Esophagus (tissue), 2 donors: ENCODE measurements around the gene WSCD2. TPM values are rescaled to one million over a fixed set of nuclear protein-coding genes. Genes with fewer than 3 reads are reported as not detected.
A peak's percentile ranks its signal among the peaks of the same experiment; 100 is the strongest.

Source experiments
- H3K27ac ChIP-seq, 2 donors: one replicate each; pipeline ENCODE4 v1.5.1; 2013; ENCODE audit warnings: low read depth in 2 of 2, mild to moderate bottlenecking in 2 of 2, inconsistent platforms in 1 of 2, low read length in 1 of 2, moderate library complexity in 1 of 2
- H3K27me3 ChIP-seq, 2 donors: one replicate each; pipeline ENCODE4 v1.6.1; 2013; ENCODE audit warnings: low read length in 2 of 2, control low read depth in 1 of 2, mild to moderate bottlenecking in 1 of 2; ENCODE audit not compliant: insufficient read depth in 2 of 2, control insufficient read depth in 1 of 2
- H3K36me3 ChIP-seq, 2 donors: one replicate each; pipeline ENCODE4 v1.6.1; 2013; ENCODE audit warnings: low read length in 1 of 2; ENCODE audit not compliant: control insufficient read depth in 2 of 2, insufficient read depth in 2 of 2
- H3K4me1 ChIP-seq, 2 donors: one replicate each; pipeline ENCODE4 v1.6.1; 2013; ENCODE audit warnings: low read length in 1 of 2; ENCODE audit not compliant: control insufficient read depth in 2 of 2, insufficient read depth in 2 of 2
- H3K4me3 ChIP-seq, 2 donors: one replicate each; pipeline ENCODE4 v1.5.1; 2013; ENCODE audit warnings: low read length in 2 of 2, mild to moderate bottlenecking in 2 of 2, low read depth in 1 of 2, moderate library complexity in 1 of 2
- H3K9me3 ChIP-seq, 2 donors: one replicate each; pipeline ENCODE4 v1.6.1; 2013; ENCODE audit warnings: mild to moderate bottlenecking in 2 of 2, low read depth in 1 of 2, low read length in 1 of 2, moderate library complexity in 1 of 2; ENCODE audit not compliant: control insufficient read depth in 2 of 2, insufficient read depth in 1 of 2
- WGBS, 2 donors: extraction: QIAGEN DNeasy Blood & Tissue Kit; methylation state at CpG; one replicate each; pipeline ENCODE4 v1.1.7; 2013; 5-methylcytosine and 5-hydroxymethylcytosine counted together
- polyA plus RNA-seq, 2 donors: library from polyadenylated mRNA; stranded (reverse); fragments of 200-250 nt; gene quantifications; one replicate each; pipeline ENCODE4 v1.2.3, GENCODE V29; 2013
- donor health status: healthy with polysubstance abuse.
- donor health status: Bipolar disorder and iron deficiency.

The WSCD2 gene
- polyA plus RNA-seq: under 1 TPM; 0.51 to 0.72 TPM

DNA sequence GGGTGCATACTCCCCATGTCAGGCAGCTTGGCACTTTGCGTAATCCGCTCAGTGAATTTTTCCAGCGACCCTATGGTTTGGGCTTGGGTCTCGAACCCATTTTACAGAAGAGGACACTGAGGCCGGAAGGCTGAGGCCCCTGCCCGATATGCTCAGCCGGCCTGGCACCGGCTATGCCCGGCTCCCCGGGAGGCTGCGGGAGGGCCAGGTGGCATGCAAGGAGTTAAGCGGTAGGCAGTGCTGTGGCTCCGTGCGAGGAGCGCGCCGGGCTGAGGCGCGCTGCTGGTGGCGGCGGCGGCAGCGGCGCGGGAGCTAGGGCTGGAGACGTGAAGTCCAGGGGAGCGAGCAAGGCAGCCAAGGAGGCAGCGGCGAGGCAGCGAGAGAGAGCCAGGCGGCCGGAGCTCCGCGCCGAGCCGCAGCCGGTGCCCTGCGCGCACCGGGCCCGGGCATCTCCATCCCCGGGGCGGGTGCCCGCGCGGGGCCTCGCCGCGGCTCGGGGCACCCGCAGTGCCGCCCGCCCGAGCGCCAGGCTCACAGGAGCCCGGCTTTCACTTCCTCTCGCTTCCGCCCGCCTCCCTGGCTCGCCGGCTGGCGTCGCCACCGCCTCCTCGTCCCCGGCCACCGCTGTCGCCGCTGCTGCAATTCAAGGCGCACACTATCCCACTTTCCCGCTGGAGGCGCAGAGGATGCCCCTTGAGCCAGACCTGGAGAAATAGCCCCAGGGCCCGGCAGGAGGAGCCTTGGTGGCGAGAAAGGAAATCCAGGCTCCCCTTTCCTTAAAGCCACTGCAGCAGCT, at the start of gene WSCD2:
Gene WSCD2 (plus strand): TSS at position 272 of the 796 bp plus-strand sequence. CDS start 66,545 bp downstream, outside the sequence.
- Histone ChIP-seq H3K4me3 (peak within 1 kb of the TSS; percentile 48 to 53), H3K36me3 (no peaks in the 10 kb centered on the region), H3K4me1 (peaks cover 0 to 7% of the 10 kb centered on the region in 2 donors), H3K9me3 (no peaks in the 10 kb centered on the region), H3K27me3 (no peaks in the 10 kb centered on the region), H3K27ac (peak within 1 kb of the TSS in 1 of 2 donors; percentile 53)
- 4 to 5% methylated on average over 53 to 74 of the region's 74 CpGs for WGBS, 2 donors

DNA sequence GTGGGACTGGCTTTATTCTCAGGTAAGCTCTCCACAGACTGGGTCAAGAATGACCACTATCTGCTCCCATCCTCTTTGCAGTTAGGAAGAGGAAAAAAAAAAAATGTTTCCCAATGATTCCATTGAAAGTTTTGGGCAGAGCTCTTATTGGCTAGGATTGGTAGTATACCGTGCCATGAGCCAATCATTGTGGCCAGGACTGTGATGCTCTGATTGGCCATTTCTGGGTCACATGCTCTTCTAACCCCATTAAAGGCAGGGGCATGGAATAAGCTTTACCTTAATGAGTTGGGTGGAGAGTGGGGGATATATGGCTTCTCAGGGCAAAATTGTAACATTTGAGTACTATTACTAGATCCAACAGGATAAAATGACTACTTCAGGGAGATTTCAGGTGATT, 49.4 kb upstream of the WSCD2 start:
- no peak overlapping the region for H3K4me3 ChIP-seq
- no peak overlapping the region for H3K27ac ChIP-seq
- H3K4me1 ChIP-seq: no peaks in the 10 kb centered on the region
- H3K9me3 ChIP-seq: no peaks in the 10 kb centered on the region
- no peaks in the 10 kb centered on the region for H3K36me3 ChIP-seq
- WGBS, 2 donors: 89 to 94% methylated on average over 1 of the region's 1 CpG
- no peaks in the 10 kb centered on the region for H3K27me3 ChIP-seq

DNA sequence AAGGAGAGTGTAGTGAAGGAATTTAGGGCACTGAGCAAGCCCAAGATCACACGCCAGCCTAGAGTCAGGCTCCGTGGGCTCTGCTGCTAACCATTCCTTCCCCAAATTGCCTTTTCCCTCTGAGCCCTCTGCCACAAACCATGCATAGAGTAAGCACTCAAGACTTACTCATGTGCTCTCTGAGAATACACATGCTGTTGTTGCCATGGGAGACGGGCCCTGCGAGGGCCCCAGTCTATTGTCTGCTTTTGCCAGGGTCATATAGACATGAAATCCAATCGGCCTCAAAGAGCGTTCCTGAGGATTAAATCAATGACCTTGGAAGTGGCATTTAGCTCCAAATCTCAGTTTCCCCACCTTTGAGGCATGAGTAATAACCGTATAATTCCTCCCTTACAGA, 48.7 kb upstream of the WSCD2 start:
- Histone ChIP-seq H3K27ac (no peak overlapping the region), H3K4me3 (no peak overlapping the region), H3K36me3 (no peaks in the 10 kb centered on the region), H3K27me3 (no peaks in the 10 kb centered on the region), H3K4me1 (no peaks in the 10 kb centered on the region), H3K9me3 (no peaks in the 10 kb centered on the region)
- WGBS, 2 donors: 62 to 66% methylated on average over 7 of the region's 7 CpGs

DNA sequence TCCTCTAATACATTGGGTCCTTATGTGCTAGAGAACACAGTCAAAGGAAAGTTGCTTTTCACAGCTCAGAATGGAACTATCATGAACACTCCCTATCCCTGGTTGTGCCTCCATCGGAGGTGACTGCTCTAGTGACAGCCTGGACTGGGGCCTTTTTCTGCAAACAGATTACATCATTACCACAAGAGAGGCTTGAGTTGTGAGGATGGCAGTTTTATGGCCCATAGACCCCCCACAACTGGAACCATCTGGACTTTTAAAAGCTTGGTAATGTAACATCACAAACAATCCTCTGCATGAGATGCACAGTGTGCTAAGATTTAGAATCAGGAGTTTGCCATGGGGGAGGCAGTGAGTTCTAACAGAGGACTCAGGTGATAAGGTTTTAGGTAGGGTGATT, 46.6 kb upstream of the WSCD2 start:
- Histone ChIP-seq H3K4me3 (no peak overlapping the region), H3K9me3 (no peaks in the 10 kb centered on the region), H3K4me1 (no peaks in the 10 kb centered on the region), H3K36me3 (no peaks in the 10 kb centered on the region), H3K27me3 (no peaks in the 10 kb centered on the region), H3K27ac (no peak overlapping the region)
- WGBS, 2 donors: 58 to 70% methylated on average over 1 of the region's 1 CpG

DNA sequence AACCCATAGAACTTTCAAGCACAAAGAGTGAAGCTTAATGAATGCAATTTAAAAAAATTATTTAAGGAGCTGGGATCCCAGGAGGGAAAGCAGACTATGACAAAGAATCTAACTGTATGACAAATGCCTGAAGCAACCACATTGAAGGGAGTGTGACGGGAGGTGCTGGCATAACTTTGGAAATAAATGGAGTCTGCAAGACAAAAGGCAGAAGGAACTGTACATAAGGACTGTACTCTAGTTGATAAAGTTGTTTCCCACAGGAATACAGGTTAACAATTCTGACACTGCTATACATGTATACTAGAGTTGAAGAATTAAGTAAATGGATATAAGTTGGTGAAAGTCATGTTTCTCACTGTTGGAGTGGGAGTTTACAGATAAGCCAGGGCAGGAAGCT, 41.2 kb upstream of the WSCD2 start:
- no peaks in the 10 kb centered on the region for H3K9me3 ChIP-seq
- WGBS, 2 donors: 77 to 86% methylated on average over 1 of the region's 1 CpG
- no peak overlapping the region for H3K27ac ChIP-seq
- no peaks in the 10 kb centered on the region for H3K4me1 ChIP-seq
- no peaks in the 10 kb centered on the region for H3K27me3 ChIP-seq
- no peak overlapping the region for H3K4me3 ChIP-seq
- H3K36me3 ChIP-seq: no peaks in the 10 kb centered on the region

DNA sequence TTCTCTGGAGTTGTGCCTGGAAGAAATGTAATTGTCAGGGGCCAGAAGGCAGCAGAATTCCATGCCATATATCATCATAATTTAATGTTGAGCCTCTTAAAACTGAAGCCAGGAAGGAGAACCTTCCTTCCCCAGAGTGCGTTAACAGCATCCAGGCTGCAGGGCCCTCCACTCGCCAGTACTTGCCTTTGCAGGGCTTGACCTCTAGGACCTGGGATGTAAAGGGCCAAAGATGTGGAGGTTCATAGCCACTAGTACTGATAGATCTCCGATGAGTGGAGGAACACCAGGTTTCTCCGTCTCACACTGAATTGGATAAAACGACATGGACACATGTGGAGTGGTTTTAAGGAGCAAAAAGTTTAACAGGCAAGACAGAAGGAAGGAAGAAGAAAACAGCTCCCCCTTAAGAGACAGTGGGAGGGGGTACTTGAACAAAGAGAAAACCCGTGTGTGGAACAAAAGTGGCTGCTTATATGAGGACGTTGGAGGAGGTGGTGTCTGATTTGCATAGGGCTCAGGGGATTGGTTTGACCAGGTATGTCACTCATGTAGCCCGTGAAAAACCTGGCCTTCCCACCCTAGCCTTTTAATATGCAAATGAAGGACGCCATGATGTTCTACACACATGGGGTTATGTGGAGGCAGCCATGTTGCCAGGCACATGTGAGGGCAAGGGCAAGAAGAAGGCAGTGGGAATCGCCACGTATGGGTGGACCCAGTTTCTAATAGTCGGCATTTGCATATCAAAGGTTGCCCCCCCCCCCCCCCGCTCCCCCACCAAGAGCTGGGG, 38.8 kb upstream of the WSCD2 start:
- no peaks in the 10 kb centered on the region for H3K27me3 ChIP-seq
- no peaks in the 10 kb centered on the region for H3K4me1 ChIP-seq
- no peaks in the 10 kb centered on the region for H3K9me3 ChIP-seq
- WGBS, 2 donors: 63 to 68% methylated on average over 13 of the region's 13 CpGs
- H3K4me3 ChIP-seq: no peak overlapping the region
- no peak overlapping the region for H3K27ac ChIP-seq
- no peaks in the 10 kb centered on the region for H3K36me3 ChIP-seq

DNA sequence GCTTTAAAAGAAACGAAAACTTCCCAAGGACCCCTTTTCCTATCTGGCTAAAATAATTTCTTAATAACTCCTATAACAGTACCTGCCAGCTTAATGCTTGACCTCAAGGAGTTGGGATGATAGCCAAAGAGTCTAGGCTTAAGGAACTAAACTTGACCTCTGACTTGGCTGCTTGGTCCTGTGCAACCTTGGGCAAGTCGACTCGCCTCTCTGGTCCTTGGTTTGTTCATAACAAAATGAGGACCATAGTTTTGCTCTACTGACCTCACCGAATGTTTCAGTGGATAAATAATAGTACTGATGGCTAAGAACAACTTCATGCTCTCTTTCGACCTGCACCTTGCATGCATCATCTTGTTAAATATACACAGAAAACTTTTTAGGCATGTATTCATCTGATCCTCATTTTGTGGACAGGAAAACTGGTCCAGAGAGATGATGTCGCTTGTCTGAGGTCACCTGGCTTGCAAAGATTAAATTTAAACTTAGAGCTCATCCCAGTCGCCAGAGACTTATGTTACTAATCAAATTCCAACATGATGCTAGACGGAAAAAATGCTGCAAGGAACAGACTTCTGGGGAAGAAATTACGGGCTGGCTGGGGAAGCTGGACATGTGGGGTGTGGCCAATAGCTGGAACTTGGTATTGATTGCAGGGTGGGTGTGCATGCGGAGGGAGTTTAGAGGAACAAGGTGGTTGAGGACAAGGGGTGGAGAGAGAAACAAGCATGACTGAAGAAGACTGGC, 38.0 kb upstream of the WSCD2 start:
- Histone ChIP-seq H3K9me3 (no peaks in the 10 kb centered on the region), H3K27me3 (no peaks in the 10 kb centered on the region), H3K27ac (no peak overlapping the region), H3K4me1 (no peaks in the 10 kb centered on the region), H3K4me3 (no peak overlapping the region), H3K36me3 (no peaks in the 10 kb centered on the region)
- 59 to 61% methylated on average over 10 of the region's 10 CpGs for WGBS, 2 donors

DNA sequence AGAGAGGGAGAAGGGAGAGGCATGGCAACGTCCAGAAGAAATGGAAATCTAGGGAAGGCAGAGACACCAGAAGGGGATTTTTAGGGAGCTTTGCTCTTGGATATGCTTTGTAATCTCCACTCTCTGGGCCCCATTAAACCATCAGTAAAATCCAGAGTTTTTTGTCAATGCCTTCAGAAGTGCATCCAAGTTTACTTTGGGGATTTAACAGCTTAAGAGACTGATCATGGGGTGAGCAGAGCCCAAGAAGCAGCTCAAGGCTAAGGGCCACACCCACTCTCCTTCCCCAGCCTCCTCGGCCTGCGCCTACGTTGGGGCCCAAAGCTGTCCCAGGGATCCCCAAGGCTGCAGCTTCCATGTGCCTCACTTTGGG, 37.4 kb upstream of the WSCD2 start:
- no peak overlapping the region for H3K27ac ChIP-seq
- no peaks in the 10 kb centered on the region for H3K9me3 ChIP-seq
- 31 to 50% methylated on average over 4 of the region's 4 CpGs for WGBS, 2 donors
- no peak overlapping the region for H3K4me3 ChIP-seq
- H3K4me1 ChIP-seq: no peaks in the 10 kb centered on the region
- no peaks in the 10 kb centered on the region for H3K27me3 ChIP-seq
- H3K36me3 ChIP-seq: no peaks in the 10 kb centered on the region

DNA sequence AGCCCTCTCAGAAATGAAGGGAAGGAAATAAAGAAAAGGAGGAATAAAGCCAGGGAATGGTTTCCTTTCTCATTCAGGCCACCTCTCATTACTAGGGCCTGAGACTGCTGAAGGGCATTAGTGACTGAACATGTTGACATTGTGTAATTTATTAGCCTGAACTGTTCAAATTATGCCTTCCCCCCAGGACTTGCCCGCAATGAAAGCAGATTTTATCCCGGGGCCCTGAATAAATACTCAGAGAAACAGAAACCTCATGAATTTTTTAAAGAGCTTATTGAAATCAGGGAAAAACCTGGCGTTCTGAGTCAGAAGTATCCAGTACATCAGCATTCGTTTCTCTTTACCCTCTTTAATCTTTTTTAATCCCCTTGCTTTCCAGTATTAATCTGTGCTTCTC, 35.9 kb upstream of the WSCD2 start:
- Histone ChIP-seq H3K27ac (no peak overlapping the region), H3K27me3 (no peaks in the 10 kb centered on the region), H3K4me3 (no peak overlapping the region), H3K9me3 (no peaks in the 10 kb centered on the region), H3K4me1 (no peaks in the 10 kb centered on the region), H3K36me3 (no peaks in the 10 kb centered on the region)
- 27 to 29% methylated on average over 4 of the region's 4 CpGs for WGBS, 2 donors
